Aorta (tissue), 5 donors: ENCODE measurements around the gene GFRA1. TPM values are rescaled to one million over a fixed set of nuclear protein-coding genes. Genes with fewer than 3 reads are reported as not detected.
A peak's percentile ranks its signal among the peaks of the same experiment; 100 is the strongest.

Experiments used
- ATAC-seq: fragments of 200-7000 bp; cut with Tn5 transposase; one replicate; pipeline ENCODE4 v1.9.1; 2022; ENCODE audit warnings: moderate library complexity; ENCODE audit not compliant: low FRiP score
- DNase-seq, 2 donors: peaks; one replicate each; pipeline ENCODE4 v3.0.0-alpha.2; 2020
- H3K27ac ChIP-seq, 2 donors: one replicate each; pipeline ENCODE4 v1.5.1; 2013; ENCODE audit warnings: low read length in 2 of 2, mild to moderate bottlenecking in 2 of 2, moderate library complexity in 2 of 2, control low read depth in 1 of 2, inconsistent platforms in 1 of 2, low read depth in 1 of 2
- H3K27me3 ChIP-seq, 2 donors: one replicate each; pipeline ENCODE4 v1.6.1; 2013; ENCODE audit warnings: control low read depth in 1 of 2, low read length in 1 of 2, mild to moderate bottlenecking in 1 of 2, moderate library complexity in 1 of 2; ENCODE audit not compliant: insufficient read depth in 2 of 2, control insufficient read depth in 1 of 2
- H3K36me3 ChIP-seq, 2 donors: one replicate each; pipeline ENCODE4 v1.6.1; 2013; ENCODE audit warnings: control low read depth in 1 of 2, low read length in 1 of 2, mild to moderate bottlenecking in 1 of 2; ENCODE audit not compliant: insufficient read depth in 2 of 2, control insufficient read depth in 1 of 2
- H3K4me1 ChIP-seq, 2 donors: one replicate each; pipeline ENCODE4 v1.6.1; 2013; ENCODE audit warnings: low read length in 2 of 2, control low read depth in 1 of 2, mild to moderate bottlenecking in 1 of 2, moderate library complexity in 1 of 2; ENCODE audit not compliant: insufficient read depth in 2 of 2, control insufficient read depth in 1 of 2
- H3K4me3 ChIP-seq, 2 donors: one replicate each; pipeline ENCODE4 v1.5.1; 2013; ENCODE audit warnings: low read length in 2 of 2, control low read depth in 1 of 2, mild to moderate bottlenecking in 1 of 2
- H3K9me3 ChIP-seq: one replicate; pipeline ENCODE4 v1.6.1; 2013; ENCODE audit warnings: mild to moderate bottlenecking, low read length; ENCODE audit not compliant: control insufficient read depth
- WGBS, 2 donors: extraction: QIAGEN DNeasy Blood & Tissue Kit; methylation state at CpG; one replicate each; pipeline ENCODE4 v1.1.7; 2013; 5-methylcytosine and 5-hydroxymethylcytosine counted together
- intact Hi-C, 2 donors: fragments of 100-400 bp; cut with DNase I; formaldehyde crosslinking; loops; one replicate each; pipeline versions ENCODE4 v1.14.2 to v1.15.0; 2022
- polyA plus RNA-seq, 2 donors: library from polyadenylated mRNA; stranded (reverse); fragments of 200-250 nt; gene quantifications; one replicate each; pipeline ENCODE4 v1.2.3, GENCODE V29; 2013
- total RNA-seq, 2 donors: library from RNA; stranded (reverse); fragmentation: NEBNext Ultra II Directional; extraction: Animal tissue kit (Norgen Biotek cat#: 25700); gene quantifications; one replicate each; pipeline ENCODE4 v1.2.1, GENCODE V29; 2021
- donor health status: healthy with polysubstance abuse.
- donor health status: Bipolar disorder and iron deficiency.
- donor health status: DM: no; HTN: no; CAD: no.
- donor health status: DM: no; HTN: no; CAD: no.
- donor health status: DM: yes; HTN: yes; CAD: no.

The GFRA1 gene
- total and polyA plus RNA-seq, 4 donors = under 0.01 to 27.1 (median 5.2) TPM

GRCh38 chr10:116300542-116300941 lies 27.5 kb upstream of the GFRA1 start:
- intact Hi-C loops = no loop called here
- no peaks in the 10 kb centered on the region for H3K36me3 ChIP-seq
- H3K4me1 ChIP-seq = no peaks in the 10 kb centered on the region
- WGBS, 2 donors = 33 to 52% methylated on average over 1 of the region's 1 CpG
- H3K27ac ChIP-seq = no peak overlapping the region
- no peak overlapping the region for H3K4me3 ChIP-seq
- DNase-seq (no peak), ATAC-seq (peak; percentile 43)
- peaks cover 0 to 2% of the 10 kb centered on the region in 2 donors for H3K27me3 ChIP-seq
- no peaks in the 10 kb centered on the region for H3K9me3 ChIP-seq

DNA sequence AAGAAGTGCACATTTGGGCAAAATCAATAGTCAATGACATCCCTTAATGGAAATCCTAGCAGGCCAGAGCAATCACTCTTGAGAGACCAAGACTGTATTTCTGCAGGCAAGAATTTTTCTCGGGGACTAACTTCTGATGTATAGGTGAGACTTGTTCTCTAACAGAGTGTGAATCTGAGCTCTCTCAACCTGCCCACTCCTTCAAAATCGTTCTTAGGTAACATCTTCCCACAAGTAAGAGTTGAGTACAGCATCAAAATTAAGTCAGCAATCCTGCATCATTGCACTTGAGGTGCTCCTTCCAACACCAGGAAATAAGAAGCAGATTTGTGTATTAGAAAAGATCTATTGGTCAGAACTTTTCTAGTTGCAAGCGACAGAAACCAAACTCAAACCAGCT lies 25.6 kb upstream of the GFRA1 start:
- no peak for ATAC-seq

GRCh38 chr10:116296291-116296721 lies 23.3 kb upstream of the GFRA1 start:
- WGBS, 2 donors = 49 to 50% methylated on average over 7 of the region's 7 CpGs
- H3K27ac ChIP-seq = no peak overlapping the region
- H3K4me1 ChIP-seq = no peaks in the 10 kb centered on the region
- intact Hi-C loops = no loop called here
- no peaks in the 10 kb centered on the region for H3K36me3 ChIP-seq
- H3K27me3 ChIP-seq = peaks cover 0 to 2% of the 10 kb centered on the region in 2 donors
- H3K9me3 ChIP-seq = no peaks in the 10 kb centered on the region
- DNase-seq (no peak), ATAC-seq (no peak)
- H3K4me3 ChIP-seq = no peak overlapping the region

More for the DNA sequence above, 25.6 kb upstream of the GFRA1 start:
- Histone ChIP-seq H3K9me3 (no peaks in the 10 kb centered on the region), H3K27ac (no peak overlapping the region), H3K27me3 (peaks cover 0 to 2% of the 10 kb centered on the region in 2 donors), H3K4me3 (no peak overlapping the region), H3K36me3 (no peaks in the 10 kb centered on the region), H3K4me1 (no peaks in the 10 kb centered on the region)
- intact Hi-C loops = no loop called here
- no peak for DNase-seq
- 87 to 88% methylated on average over 3 of the region's 3 CpGs for WGBS, 2 donors

GRCh38 chr10:116292493-116292892 lies 19.5 kb upstream of the GFRA1 start:
- Histone ChIP-seq H3K4me1 (no peaks in the 10 kb centered on the region), H3K9me3 (no peaks in the 10 kb centered on the region), H3K4me3 (no peak overlapping the region), H3K27ac (no peak overlapping the region), H3K27me3 (no peaks in the 10 kb centered on the region), H3K36me3 (no peaks in the 10 kb centered on the region)
- no peak for ATAC-seq
- intact Hi-C loops = no loop called here
- DNase-seq = no peak

- 18 to 21% methylated on average over 1 of the region's 1 CpG for WGBS, 2 donors
- intact Hi-C loops = loop anchor here (5.0 to 10.0 kb wide), 4 partner anchors 492 to 937 kb away; no protein-coding TSS in a partner anchor
Measured at GRCh38 chr10:116289652-116290051, 16.6 kb upstream of the GFRA1 start.

DNA sequence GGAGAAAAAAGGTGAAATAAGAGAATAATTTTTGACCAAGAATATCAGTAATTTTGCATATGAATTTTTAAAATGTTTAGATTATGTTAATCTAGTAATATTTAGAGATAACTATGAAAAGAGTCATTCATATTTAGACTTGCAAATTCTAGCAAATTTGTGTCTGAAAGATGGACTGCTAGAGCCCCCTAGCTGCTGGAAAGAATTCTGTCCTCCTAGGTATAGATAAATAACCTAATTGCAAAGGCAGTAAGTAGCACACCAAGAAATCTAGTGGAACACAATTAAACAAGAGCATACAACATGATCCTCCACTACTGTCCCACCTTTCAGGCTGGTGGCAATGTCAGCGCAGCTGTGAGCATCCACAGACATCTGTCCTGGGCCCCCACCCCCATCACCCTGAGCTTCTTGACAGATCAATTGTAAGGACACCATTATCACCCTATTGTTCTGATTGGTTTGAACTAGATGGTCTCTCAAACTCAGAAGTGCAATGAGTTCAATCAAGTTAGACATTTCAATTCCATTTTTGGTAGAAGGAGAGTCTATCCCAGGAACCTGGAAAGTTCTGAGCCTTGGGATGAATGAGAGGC lies 15.0 kb upstream of the GFRA1 start:
- 22 to 33% methylated on average over 1 of the region's 1 CpG for WGBS, 2 donors
- no peak overlapping the region for H3K27ac ChIP-seq
- H3K9me3 ChIP-seq = no peaks in the 10 kb centered on the region
- no peak overlapping the region for H3K4me3 ChIP-seq
- intact Hi-C loops = loop anchor here (5.0 to 10.0 kb wide), 4 partner anchors 491 to 936 kb away; no protein-coding TSS in a partner anchor
- no peak for DNase-seq
- no peaks in the 10 kb centered on the region for H3K36me3 ChIP-seq
- no peaks in the 10 kb centered on the region for H3K4me1 ChIP-seq
- no peaks in the 10 kb centered on the region for H3K27me3 ChIP-seq
- no peak for ATAC-seq

More at GRCh38 chr10:116289652-116290051, 16.6 kb upstream of the GFRA1 start:
- ATAC-seq = no peak
- Histone ChIP-seq H3K4me3 (no peak overlapping the region), H3K4me1 (no peaks in the 10 kb centered on the region), H3K27ac (no peak overlapping the region), H3K27me3 (no peaks in the 10 kb centered on the region), H3K36me3 (no peaks in the 10 kb centered on the region), H3K9me3 (no peaks in the 10 kb centered on the region)
- DNase-seq = no peak

DNA sequence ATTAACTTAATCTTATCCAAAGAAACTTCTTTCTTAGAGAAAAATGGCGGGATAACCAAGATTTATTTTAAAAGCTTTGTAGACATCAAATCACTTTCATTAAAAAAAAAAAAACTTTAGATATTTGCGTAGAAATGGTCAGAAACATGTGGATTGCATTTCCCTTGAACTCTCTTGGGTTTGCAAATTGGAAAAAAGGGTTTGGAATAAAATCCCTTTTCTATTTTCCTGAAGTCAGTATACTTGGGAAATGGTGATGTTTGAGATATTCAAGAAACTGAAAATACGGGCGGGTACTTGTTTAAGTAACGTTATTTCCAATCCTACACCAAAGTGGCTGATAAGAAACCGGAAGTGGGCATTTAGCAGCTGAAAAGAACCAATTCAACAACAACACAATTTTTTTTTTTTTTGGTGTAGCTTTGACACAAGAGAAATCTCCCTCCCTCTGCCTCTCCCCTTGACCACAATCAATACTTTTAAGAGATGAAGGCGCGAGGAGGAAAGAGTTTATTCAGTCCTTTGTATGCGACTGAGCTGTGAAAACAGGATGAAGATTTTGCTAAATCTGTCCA lies 13.7 kb upstream of the GFRA1 start:
- Histone ChIP-seq H3K4me1 (no peaks in the 10 kb centered on the region), H3K27ac (no peak overlapping the region), H3K36me3 (no peaks in the 10 kb centered on the region), H3K4me3 (no peak overlapping the region), H3K27me3 (no peaks in the 10 kb centered on the region), H3K9me3 (no peaks in the 10 kb centered on the region)
- ATAC-seq (no peak), DNase-seq (no peak)
- 83% methylated on average over 9 of the region's 9 CpGs for WGBS, 2 donors
- intact Hi-C loops = loop anchor here (5.0 to 10.0 kb wide), 4 partner anchors 489 to 934 kb away; no protein-coding TSS in a partner anchor

GRCh38 chr10:116281775-116282174 lies 8.8 kb upstream of the GFRA1 start:
- Histone ChIP-seq H3K9me3 (no peaks in the 10 kb centered on the region), H3K36me3 (no peaks in the 10 kb centered on the region), H3K27me3 (no peaks in the 10 kb centered on the region), H3K4me3 (no peak overlapping the region), H3K27ac (no peak overlapping the region), H3K4me1 (no peaks in the 10 kb centered on the region)
- no peak for ATAC-seq
- WGBS, 2 donors = 80 to 84% methylated on average over 3 of the region's 3 CpGs
- intact Hi-C loops = loop anchor here in 1 of 2 donors (10.0 kb wide), 1 partner anchor 927 kb away; no protein-coding TSS in a partner anchor
- no peak for DNase-seq

DNA sequence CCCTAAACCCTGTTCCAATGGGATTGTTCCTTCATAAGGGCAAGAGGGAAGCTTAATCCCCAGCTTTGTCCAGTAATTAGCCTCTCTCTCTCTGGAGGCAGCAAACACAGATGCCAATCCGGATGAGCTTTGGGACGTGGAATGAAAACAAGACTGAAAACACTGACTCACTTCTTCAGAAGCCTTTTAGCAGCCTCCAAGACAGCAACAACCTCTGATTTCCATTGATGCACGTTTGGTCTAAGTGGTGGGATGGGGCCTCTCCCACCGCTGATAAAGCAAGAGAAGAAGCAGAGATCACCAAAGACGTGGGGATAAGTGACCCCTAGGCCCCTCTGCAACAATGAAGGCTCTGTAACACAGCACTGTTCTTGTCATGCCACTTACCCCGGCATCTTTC lies 5.8 kb upstream of the GFRA1 start:
- no peak overlapping the region for H3K27ac ChIP-seq
- 68 to 77% methylated on average over 6 of the region's 6 CpGs for WGBS, 2 donors
- intact Hi-C loops = loop anchor here in 1 of 2 donors (10.0 kb wide), 1 partner anchor 314 kb away; no protein-coding TSS in a partner anchor

More for the DNA sequence above, 5.8 kb upstream of the GFRA1 start:
- Histone ChIP-seq H3K36me3 (no peaks in the 10 kb centered on the region), H3K4me3 (no peak overlapping the region), H3K27me3 (no peaks in the 10 kb centered on the region), H3K4me1 (no peaks in the 10 kb centered on the region), H3K9me3 (no peaks in the 10 kb centered on the region)
- no peak for DNase-seq
- ATAC-seq = no peak
